WTC11 (cell line): ENCODE data around the gene MRPL55. TPM values are rescaled to one million over a fixed set of nuclear protein-coding genes. Genes with fewer than 3 reads are reported as not detected.

Experiments used
- CBFB ChIP-seq: sonication (generic); formaldehyde crosslinking; IDR thresholded peaks from 2 replicates; pipeline ENCODE4 v1.8.1; 2022; ENCODE audit warnings: mild to moderate bottlenecking, low read depth, missing genetic modification reagents
- CREM ChIP-seq: sonication (generic); formaldehyde crosslinking; IDR thresholded peaks from 2 replicates; pipeline ENCODE4 v1.8.1; 2022; ENCODE audit warnings: mild to moderate bottlenecking, missing genetic modification reagents, moderate library complexity
- FOXK1 ChIP-seq: sonication (generic); formaldehyde crosslinking; IDR thresholded peaks from 2 replicates; pipeline ENCODE4 v1.8.0; 2022; ENCODE audit warnings: mild to moderate bottlenecking, moderate library complexity, missing genetic modification reagents
- FOXP1 ChIP-seq: sonication (generic); formaldehyde crosslinking; IDR thresholded peaks from 2 replicates; pipeline ENCODE4 v1.8.0; 2022; ENCODE audit warnings: missing genetic modification reagents, mild to moderate bottlenecking, moderate library complexity, borderline replicate concordance
- GABPB1 ChIP-seq: sonication (generic); formaldehyde crosslinking; IDR thresholded peaks from 2 replicates; pipeline ENCODE4 v1.8.1; 2023; ENCODE audit warnings: mild to moderate bottlenecking, missing genetic modification reagents
- HMGA2 ChIP-seq: fragments of 250-450 bp; sonication (Bioruptor Pico); IDR thresholded peaks from 2 replicates; pipeline ENCODE4 v1.4.0; 2021; ENCODE audit warnings: mild to moderate bottlenecking, moderate library complexity
- IRF2 ChIP-seq: sonication (generic); formaldehyde crosslinking; IDR thresholded peaks from 2 replicates; pipeline ENCODE4 v1.8.0; 2022; ENCODE audit warnings: low read depth, missing genetic modification reagents, borderline replicate concordance
- JAZF1 ChIP-seq: fragments of 250-450 bp; sonication (Bioruptor Pico); IDR thresholded peaks from 2 replicates; pipeline ENCODE4 v1.9.0; 2021; ENCODE audit warnings: moderate library complexity, mild to moderate bottlenecking, inconsistent platforms
- KAT7 ChIP-seq: sonication (generic); formaldehyde crosslinking; IDR thresholded peaks from 2 replicates; pipeline ENCODE4 v1.8.1; 2023; ENCODE audit warnings: missing genetic modification reagents, mild to moderate bottlenecking, borderline replicate concordance
- MXD4 ChIP-seq: fragments of 250-450 bp; sonication (Bioruptor Pico); IDR thresholded peaks from 2 replicates; pipeline ENCODE4 v1.8.0; 2021; ENCODE audit warnings: mild to moderate bottlenecking, moderate library complexity, borderline replicate concordance
- NFATC4 ChIP-seq: fragments of 250-450 bp; sonication (Bioruptor Pico); IDR thresholded peaks from 2 replicates; pipeline ENCODE4 v1.9.0; 2021; ENCODE audit warnings: mild to moderate bottlenecking
- SMAD3 ChIP-seq: sonication (generic); formaldehyde crosslinking; IDR thresholded peaks from 2 replicates; pipeline ENCODE4 v1.8.0; 2022; ENCODE audit warnings: missing genetic modification reagents, mild to moderate bottlenecking, borderline replicate concordance
- ZNF138 ChIP-seq: sonication (generic); formaldehyde crosslinking; conservative IDR thresholded peaks from 2 replicates; pipeline ENCODE4 v1.8.1; 2022; ENCODE audit warnings: mild to moderate bottlenecking, moderate library complexity, missing genetic modification reagents
- ZNF219 ChIP-seq: sonication (generic); formaldehyde crosslinking; IDR thresholded peaks from 2 replicates; pipeline ENCODE4 v1.8.0; 2023; ENCODE audit warnings: missing genetic modification reagents, mild to moderate bottlenecking, borderline replicate concordance
- ZNF263 ChIP-seq: sonication (generic); formaldehyde crosslinking; IDR thresholded peaks from 2 replicates; pipeline ENCODE4 v1.8.1; 2022; ENCODE audit warnings: low read depth, mild to moderate bottlenecking, moderate library complexity, missing genetic modification reagents
- ZNF396 ChIP-seq: fragments of 250-450 bp; sonication (Bioruptor Pico); IDR thresholded peaks from 2 replicates; pipeline ENCODE4 v1.8.0; 2021; ENCODE audit warnings: mild to moderate bottlenecking, moderate library complexity, borderline replicate concordance
- total RNA-seq: library from RNA; stranded (reverse); gene quantifications from 3 replicates; pipeline ENCODE4 v1.2.3, GENCODE V29; 2021
- TF ChIP-seq, protein P1 (sequence below): sonication (generic); formaldehyde crosslinking; IDR thresholded peaks from 2 replicates; pipeline ENCODE4 v1.8.1; 2023; ENCODE audit warnings: mild to moderate bottlenecking, missing genetic modification reagents, borderline replicate concordance
- TF ChIP-seq, protein P2 (sequence below): sonication (generic); formaldehyde crosslinking; conservative IDR thresholded peaks from 2 replicates; pipeline ENCODE4 v1.8.1; 2022; ENCODE audit warnings: mild to moderate bottlenecking, missing genetic modification reagents
- TF ChIP-seq, protein P3 (sequence below): sonication (generic); formaldehyde crosslinking; IDR thresholded peaks from 2 replicates; pipeline ENCODE4 v1.8.1; 2022; ENCODE audit warnings: mild to moderate bottlenecking, moderate library complexity, missing genetic modification reagents
- TF ChIP-seq, protein P4 (sequence below): sonication (generic); formaldehyde crosslinking; conservative IDR thresholded peaks from 2 replicates; pipeline ENCODE4 v1.8.1; 2023; ENCODE audit warnings: mild to moderate bottlenecking, low read depth, missing genetic modification reagents, moderate library complexity
- TF ChIP-seq, protein P5 (sequence below): sonication (generic); formaldehyde crosslinking; IDR thresholded peaks from 2 replicates; pipeline ENCODE4 v1.8.0; 2022; ENCODE audit warnings: mild to moderate bottlenecking, missing genetic modification reagents
- TF ChIP-seq, protein P6 (sequence below): fragments of 250-450 bp; sonication (Bioruptor Pico); IDR thresholded peaks from 2 replicates; pipeline ENCODE4 v1.9.0; 2021; ENCODE audit warnings: mild to moderate bottlenecking, borderline replicate concordance
- TF ChIP-seq, protein P7 (sequence below): fragments of 250-450 bp; sonication (Bioruptor Pico); IDR thresholded peaks from 2 replicates; pipeline ENCODE4 v1.9.0; 2021; ENCODE audit warnings: mild to moderate bottlenecking

MRPL55 gene
- total RNA-seq, 1 experiment from 2014 or later, result 66.9 TPM

DNA sequence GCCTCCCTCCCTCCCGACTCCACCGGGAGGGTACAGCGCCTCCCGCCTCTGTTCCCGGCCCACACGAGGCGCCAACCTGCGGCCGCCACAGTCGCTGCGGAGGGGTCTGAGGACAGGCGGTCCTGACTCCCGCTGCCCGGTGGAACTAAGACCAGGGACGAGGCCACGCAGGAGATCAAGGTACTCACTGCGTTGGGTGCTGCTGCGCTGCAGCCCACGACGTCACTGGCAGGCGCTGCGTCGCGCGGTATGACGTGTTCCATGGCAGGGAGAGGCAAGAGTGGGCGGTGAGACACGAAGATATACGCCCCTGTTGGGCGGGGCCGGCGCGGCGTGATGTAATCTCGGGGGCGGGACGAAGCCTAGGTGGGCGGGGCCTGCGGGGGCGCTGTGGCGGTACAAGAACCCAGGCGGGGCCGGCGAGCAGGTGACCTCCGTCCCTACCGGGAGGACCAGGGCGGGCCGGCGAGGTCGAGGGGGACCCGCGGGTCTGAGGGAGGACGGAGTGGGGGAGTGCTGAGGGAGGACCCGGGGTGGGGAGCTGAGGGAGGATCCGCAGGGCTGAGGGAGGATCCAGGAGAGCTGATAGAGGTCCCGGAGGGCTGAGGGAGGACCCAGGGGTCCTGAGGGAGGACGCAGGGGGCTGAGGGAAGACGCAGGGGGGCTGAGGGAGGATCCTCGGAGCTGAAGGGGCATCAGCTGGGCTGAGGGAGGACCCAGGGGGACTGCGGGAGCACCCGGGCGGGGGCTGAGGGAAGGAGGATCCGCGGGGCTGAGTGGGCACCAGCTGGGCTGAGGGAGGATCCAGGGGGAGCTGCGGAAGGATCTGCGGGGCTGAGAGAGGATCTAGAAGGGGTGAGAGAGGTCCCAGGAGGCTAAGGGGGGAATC is at the start of gene MRPL55 (continued):
- TF ChIP-seq, protein P1, sequence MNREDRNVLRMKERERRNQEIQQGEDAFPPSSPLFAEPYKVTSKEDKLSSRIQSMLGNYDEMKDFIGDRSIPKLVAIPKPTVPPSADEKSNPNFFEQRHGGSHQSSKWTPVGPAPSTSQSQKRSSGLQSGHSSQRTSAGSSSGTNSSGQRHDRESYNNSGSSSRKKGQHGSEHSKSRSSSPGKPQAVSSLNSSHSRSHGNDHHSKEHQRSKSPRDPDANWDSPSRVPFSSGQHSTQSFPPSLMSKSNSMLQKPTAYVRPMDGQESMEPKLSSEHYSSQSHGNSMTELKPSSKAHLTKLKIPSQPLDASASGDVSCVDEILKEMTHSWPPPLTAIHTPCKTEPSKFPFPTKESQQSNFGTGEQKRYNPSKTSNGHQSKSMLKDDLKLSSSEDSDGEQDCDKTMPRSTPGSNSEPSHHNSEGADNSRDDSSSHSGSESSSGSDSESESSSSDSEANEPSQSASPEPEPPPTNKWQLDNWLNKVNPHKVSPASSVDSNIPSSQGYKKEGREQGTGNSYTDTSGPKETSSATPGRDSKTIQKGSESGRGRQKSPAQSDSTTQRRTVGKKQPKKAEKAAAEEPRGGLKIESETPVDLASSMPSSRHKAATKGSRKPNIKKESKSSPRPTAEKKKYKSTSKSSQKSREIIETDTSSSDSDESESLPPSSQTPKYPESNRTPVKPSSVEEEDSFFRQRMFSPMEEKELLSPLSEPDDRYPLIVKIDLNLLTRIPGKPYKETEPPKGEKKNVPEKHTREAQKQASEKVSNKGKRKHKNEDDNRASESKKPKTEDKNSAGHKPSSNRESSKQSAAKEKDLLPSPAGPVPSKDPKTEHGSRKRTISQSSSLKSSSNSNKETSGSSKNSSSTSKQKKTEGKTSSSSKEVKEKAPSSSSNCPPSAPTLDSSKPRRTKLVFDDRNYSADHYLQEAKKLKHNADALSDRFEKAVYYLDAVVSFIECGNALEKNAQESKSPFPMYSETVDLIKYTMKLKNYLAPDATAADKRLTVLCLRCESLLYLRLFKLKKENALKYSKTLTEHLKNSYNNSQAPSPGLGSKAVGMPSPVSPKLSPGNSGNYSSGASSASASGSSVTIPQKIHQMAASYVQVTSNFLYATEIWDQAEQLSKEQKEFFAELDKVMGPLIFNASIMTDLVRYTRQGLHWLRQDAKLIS (CRISPR knock-in tag), result no peak
- TF ChIP-seq HMGA2 (CRISPR knock-in tag), result no peak
- TF ChIP-seq SMAD3, result no peak
- TF ChIP-seq GABPB1 (CRISPR knock-in tag), result peak; percentile 89
- TF ChIP-seq CREM (CRISPR knock-in tag), result peak; percentile 100
- peak; percentile 96 for TF ChIP-seq FOXK1 (CRISPR knock-in tag)
- 0 out of 2 replicates have a peak, but pooled peaks have one; percentile 46 for TF ChIP-seq KAT7 (CRISPR knock-in tag)
- TF ChIP-seq, protein P2, sequence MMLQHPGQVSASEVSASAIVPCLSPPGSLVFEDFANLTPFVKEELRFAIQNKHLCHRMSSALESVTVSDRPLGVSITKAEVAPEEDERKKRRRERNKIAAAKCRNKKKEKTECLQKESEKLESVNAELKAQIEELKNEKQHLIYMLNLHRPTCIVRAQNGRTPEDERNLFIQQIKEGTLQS (CRISPR knock-in tag), result no peak
- no peak for TF ChIP-seq ZNF396 (CRISPR knock-in tag)
- TF ChIP-seq ZNF263, result peak; percentile 99
- no peak for TF ChIP-seq ZNF219 (CRISPR knock-in tag)
- TF ChIP-seq, protein P3, sequence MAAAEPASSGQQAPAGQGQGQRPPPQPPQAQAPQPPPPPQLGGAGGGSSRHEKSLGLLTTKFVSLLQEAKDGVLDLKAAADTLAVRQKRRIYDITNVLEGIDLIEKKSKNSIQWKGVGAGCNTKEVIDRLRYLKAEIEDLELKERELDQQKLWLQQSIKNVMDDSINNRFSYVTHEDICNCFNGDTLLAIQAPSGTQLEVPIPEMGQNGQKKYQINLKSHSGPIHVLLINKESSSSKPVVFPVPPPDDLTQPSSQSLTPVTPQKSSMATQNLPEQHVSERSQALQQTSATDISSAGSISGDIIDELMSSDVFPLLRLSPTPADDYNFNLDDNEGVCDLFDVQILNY (CRISPR knock-in tag), result no peak
- TF ChIP-seq, protein P4, sequence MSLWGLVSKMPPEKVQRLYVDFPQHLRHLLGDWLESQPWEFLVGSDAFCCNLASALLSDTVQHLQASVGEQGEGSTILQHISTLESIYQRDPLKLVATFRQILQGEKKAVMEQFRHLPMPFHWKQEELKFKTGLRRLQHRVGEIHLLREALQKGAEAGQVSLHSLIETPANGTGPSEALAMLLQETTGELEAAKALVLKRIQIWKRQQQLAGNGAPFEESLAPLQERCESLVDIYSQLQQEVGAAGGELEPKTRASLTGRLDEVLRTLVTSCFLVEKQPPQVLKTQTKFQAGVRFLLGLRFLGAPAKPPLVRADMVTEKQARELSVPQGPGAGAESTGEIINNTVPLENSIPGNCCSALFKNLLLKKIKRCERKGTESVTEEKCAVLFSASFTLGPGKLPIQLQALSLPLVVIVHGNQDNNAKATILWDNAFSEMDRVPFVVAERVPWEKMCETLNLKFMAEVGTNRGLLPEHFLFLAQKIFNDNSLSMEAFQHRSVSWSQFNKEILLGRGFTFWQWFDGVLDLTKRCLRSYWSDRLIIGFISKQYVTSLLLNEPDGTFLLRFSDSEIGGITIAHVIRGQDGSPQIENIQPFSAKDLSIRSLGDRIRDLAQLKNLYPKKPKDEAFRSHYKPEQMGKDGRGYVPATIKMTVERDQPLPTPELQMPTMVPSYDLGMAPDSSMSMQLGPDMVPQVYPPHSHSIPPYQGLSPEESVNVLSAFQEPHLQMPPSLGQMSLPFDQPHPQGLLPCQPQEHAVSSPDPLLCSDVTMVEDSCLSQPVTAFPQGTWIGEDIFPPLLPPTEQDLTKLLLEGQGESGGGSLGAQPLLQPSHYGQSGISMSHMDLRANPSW, result no peak
- TF ChIP-seq ZNF138, result no peak
- TF ChIP-seq FOXP1 (CRISPR knock-in tag), result no peak; the same call in 1 of the 2 replicates
- no peak for TF ChIP-seq MXD4 (CRISPR knock-in tag)
- no peak for TF ChIP-seq CBFB (CRISPR knock-in tag)
- TF ChIP-seq JAZF1 (CRISPR knock-in tag), result no peak
- TF ChIP-seq IRF2 (CRISPR knock-in tag), result no peak
- TF ChIP-seq, protein P5, sequence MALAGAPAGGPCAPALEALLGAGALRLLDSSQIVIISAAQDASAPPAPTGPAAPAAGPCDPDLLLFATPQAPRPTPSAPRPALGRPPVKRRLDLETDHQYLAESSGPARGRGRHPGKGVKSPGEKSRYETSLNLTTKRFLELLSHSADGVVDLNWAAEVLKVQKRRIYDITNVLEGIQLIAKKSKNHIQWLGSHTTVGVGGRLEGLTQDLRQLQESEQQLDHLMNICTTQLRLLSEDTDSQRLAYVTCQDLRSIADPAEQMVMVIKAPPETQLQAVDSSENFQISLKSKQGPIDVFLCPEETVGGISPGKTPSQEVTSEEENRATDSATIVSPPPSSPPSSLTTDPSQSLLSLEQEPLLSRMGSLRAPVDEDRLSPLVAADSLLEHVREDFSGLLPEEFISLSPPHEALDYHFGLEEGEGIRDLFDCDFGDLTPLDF (CRISPR knock-in tag), result no peak
- TF ChIP-seq NFATC4 (CRISPR knock-in tag), result no peak
- TF ChIP-seq, protein P6, sequence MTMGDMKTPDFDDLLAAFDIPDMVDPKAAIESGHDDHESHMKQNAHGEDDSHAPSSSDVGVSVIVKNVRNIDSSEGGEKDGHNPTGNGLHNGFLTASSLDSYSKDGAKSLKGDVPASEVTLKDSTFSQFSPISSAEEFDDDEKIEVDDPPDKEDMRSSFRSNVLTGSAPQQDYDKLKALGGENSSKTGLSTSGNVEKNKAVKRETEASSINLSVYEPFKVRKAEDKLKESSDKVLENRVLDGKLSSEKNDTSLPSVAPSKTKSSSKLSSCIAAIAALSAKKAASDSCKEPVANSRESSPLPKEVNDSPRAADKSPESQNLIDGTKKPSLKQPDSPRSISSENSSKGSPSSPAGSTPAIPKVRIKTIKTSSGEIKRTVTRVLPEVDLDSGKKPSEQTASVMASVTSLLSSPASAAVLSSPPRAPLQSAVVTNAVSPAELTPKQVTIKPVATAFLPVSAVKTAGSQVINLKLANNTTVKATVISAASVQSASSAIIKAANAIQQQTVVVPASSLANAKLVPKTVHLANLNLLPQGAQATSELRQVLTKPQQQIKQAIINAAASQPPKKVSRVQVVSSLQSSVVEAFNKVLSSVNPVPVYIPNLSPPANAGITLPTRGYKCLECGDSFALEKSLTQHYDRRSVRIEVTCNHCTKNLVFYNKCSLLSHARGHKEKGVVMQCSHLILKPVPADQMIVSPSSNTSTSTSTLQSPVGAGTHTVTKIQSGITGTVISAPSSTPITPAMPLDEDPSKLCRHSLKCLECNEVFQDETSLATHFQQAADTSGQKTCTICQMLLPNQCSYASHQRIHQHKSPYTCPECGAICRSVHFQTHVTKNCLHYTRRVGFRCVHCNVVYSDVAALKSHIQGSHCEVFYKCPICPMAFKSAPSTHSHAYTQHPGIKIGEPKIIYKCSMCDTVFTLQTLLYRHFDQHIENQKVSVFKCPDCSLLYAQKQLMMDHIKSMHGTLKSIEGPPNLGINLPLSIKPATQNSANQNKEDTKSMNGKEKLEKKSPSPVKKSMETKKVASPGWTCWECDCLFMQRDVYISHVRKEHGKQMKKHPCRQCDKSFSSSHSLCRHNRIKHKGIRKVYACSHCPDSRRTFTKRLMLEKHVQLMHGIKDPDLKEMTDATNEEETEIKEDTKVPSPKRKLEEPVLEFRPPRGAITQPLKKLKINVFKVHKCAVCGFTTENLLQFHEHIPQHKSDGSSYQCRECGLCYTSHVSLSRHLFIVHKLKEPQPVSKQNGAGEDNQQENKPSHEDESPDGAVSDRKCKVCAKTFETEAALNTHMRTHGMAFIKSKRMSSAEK (CRISPR knock-in tag), result no peak
- TF ChIP-seq, protein P7, sequence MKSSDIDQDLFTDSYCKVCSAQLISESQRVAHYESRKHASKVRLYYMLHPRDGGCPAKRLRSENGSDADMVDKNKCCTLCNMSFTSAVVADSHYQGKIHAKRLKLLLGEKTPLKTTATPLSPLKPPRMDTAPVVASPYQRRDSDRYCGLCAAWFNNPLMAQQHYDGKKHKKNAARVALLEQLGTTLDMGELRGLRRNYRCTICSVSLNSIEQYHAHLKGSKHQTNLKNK (CRISPR knock-in tag), result no peak
